ENCODE results near the gene RIT2.

RIT2 gene

DNA sequence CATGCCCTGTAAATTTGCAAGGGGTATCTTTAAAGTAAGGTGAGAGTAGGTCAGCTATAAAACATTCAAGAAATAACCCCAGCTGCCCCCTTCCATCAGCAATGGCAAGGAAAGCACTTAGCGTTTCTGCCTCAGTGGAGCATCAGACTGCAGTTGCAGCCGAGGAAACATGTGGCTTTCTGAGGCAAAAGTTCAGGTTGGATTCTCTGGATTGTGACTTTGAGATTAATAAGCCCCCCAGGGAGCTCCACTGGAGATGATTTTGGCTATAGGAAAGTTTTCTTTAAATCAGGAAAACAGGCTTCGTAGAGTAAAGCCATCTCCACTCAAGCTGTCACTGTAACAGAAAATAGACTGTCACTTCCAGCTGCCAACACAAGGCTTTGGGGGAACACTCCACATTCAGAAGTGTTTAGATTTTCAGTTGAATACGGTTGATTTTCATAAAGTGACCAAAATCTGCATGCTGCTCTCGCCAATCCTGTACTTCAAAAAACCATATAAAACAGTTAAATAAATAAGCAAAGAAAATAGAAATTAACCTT is 15.3 kb upstream of the RIT2 start:
- H3K27ac ChIP-seq (ENCODE audit: low read depth, low read length) = no peak overlapping the region
- WGBS = 95% methylated on average over 4 of the region's 5 CpGs
- peaks cover 6% of the 10 kb centered on the region; the same call in 1 of the 2 replicates for H3K4me1 ChIP-seq (ENCODE audit: insufficient read depth, low read length)
- no peaks in the 10 kb centered on the region for H3K27me3 ChIP-seq (ENCODE audit: insufficient read depth, low read length)
- no peak overlapping the region for H3K4me3 ChIP-seq (ENCODE audit: low read length)
- no peak overlapping the region for H3K9ac ChIP-seq (ENCODE audit: low read depth, low read length)
- peaks cover 5% of the 10 kb centered on the region; the same call in 1 of the 2 replicates for H3K9me3 ChIP-seq (ENCODE audit: insufficient read depth, low read depth, low read length)
- no peaks in the 10 kb centered on the region for H3K36me3 ChIP-seq (ENCODE audit: insufficient read depth, low read length)

DNA sequence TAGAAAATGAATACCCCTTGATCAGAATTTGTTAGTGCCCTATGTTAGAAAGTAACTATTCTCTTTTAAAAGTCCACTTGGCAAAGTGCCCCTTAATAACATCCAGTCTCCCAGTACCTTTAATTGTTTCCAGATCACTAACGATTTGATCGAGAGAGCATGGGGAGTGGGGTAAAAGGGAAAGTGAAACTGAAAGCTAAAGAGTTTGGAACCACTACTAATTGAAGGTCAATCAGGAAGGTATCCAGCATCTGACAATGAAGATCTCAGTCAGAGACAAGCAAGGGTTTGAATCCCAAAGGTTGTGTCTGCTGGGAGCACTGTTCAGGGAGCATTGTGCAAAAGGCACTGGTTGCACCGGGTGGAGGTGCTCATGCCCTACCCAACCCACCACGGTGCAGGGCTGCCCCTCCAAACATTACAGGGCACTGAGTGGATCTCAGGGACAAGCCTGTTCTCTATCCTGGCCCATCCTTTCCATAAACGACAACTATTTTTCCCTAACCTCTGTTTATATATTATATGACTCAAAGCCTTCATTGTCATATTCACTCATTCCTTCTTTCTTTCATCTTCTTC is 14.6 kb upstream of the RIT2 start:
- no peak overlapping the region for H3K9ac ChIP-seq (ENCODE audit: low read depth, low read length)
- no peak overlapping the region for H3K27ac ChIP-seq (ENCODE audit: low read depth, low read length)
- no peak overlapping the region for H3K4me3 ChIP-seq (ENCODE audit: low read length)
- H3K4me1 ChIP-seq (ENCODE audit: insufficient read depth, low read length) = peaks cover 6% of the 10 kb centered on the region; the same call in 1 of the 2 replicates
- no peaks in the 10 kb centered on the region for H3K27me3 ChIP-seq (ENCODE audit: insufficient read depth, low read length)
- H3K9me3 ChIP-seq (ENCODE audit: insufficient read depth, low read depth, low read length) = peaks cover 5% of the 10 kb centered on the region; the same call in 1 of the 2 replicates
- no peaks in the 10 kb centered on the region for H3K36me3 ChIP-seq (ENCODE audit: insufficient read depth, low read length)
- 87% methylated on average over 5 of the region's 5 CpGs for WGBS

DNA sequence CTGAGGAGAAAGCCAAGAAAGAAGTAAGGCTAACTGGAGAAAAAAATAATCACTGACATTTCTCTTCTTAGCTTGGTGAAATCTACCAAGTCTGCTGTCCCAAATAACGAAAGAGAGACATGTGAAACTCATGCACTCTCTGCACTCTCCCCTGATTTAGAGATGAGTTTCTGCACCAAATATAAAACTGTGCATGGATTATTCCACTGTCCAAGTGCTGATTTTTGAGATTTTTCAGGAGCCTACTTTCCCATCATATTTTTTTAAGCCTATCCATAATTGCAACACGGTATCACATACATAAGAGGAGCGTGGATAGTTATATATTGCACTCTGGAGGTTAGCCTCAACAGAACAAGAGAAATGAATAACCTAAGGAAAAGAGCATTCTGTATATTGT is 10.0 kb upstream of the RIT2 start:
- H3K27ac ChIP-seq (ENCODE audit: low read depth, low read length) = no peak overlapping the region
- 94% methylated on average over 2 of the region's 3 CpGs for WGBS

DNA sequence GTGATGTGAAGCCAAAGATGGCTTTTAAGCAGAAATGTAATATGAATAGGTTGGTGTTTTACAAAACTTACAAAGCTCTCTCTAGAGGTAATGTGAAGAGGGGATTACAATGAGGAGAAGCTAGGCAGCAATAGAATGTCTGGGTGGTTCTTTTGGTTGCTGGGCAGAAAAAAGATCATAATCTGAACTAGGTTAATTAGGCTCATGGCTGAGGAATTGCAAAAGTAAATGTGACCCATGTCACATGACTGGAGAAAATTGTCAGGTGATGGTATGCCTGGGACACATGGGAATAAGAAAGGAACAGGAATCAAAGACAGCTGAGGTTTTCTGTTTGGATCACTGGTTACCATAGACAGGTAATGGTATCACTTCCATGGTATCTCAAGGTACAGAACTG is 7.5 kb upstream of the RIT2 start:
- Histone ChIP-seq H3K9ac (ENCODE audit: low read depth, low read length) (no peak overlapping the region), H3K36me3 (ENCODE audit: insufficient read depth, low read length) (no peaks in the 10 kb centered on the region), H3K9me3 (ENCODE audit: insufficient read depth, low read depth, low read length) (no peaks in the 10 kb centered on the region), H3K27ac (ENCODE audit: low read depth, low read length) (no peak overlapping the region), H3K27me3 (ENCODE audit: insufficient read depth, low read length) (no peaks in the 10 kb centered on the region), H3K4me1 (ENCODE audit: insufficient read depth, low read length) (peaks cover 12% of the 10 kb centered on the region; the same call in 1 of the 2 replicates), H3K4me3 (ENCODE audit: low read length) (no peak overlapping the region)

More for the DNA sequence above, 10.0 kb upstream of the RIT2 start:
- Histone ChIP-seq H3K4me1 (ENCODE audit: insufficient read depth, low read length) (peaks cover 6% of the 10 kb centered on the region; the same call in 1 of the 2 replicates), H3K9ac (ENCODE audit: low read depth, low read length) (no peak overlapping the region), H3K36me3 (ENCODE audit: insufficient read depth, low read length) (no peaks in the 10 kb centered on the region), H3K4me3 (ENCODE audit: low read length) (no peak overlapping the region), H3K27me3 (ENCODE audit: insufficient read depth, low read length) (no peaks in the 10 kb centered on the region), H3K9me3 (ENCODE audit: insufficient read depth, low read depth, low read length) (no peaks in the 10 kb centered on the region)

DNA sequence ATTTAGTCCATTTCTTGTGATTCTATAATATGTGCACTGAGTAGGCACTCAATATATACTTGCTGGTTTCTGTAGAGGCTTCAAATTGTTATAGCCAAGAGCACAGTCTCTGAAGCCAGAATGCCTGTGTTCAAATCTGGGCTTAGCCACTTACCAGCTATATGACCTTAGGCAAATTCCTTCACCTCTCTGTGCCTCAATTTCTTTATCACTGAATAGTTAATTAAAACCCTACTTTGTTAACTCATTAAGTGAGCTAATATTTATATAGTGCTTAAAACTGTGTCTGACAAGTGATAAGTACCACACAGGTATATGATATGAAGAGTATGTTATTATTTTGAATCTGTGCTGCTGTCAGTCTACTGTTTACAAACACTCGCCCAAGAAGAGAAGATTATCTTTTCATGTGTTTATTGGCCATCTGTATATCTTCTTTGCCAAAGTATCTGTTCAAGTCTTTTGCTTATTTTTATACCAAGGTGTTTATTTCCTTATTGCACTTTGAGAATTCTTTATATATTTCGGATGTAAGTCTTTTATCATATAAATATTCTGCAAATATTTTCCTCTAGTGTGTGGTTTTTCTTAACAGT is 1.3 kb upstream of the RIT2 start:
- Histone ChIP-seq H3K9ac (ENCODE audit: low read depth, low read length) (no peak overlapping the region), H3K27me3 (ENCODE audit: insufficient read depth, low read length) (no peaks in the 10 kb centered on the region), H3K27ac (ENCODE audit: low read depth, low read length) (no peak overlapping the region), H3K4me1 (ENCODE audit: insufficient read depth, low read length) (peaks cover 5% of the 10 kb centered on the region; the same call in 1 of the 2 replicates), H3K9me3 (ENCODE audit: insufficient read depth, low read depth, low read length) (no peaks in the 10 kb centered on the region), H3K4me3 (ENCODE audit: low read length) (no peak overlapping the region), H3K36me3 (ENCODE audit: insufficient read depth, low read length) (no peaks in the 10 kb centered on the region)
- WGBS = 100% methylated on average over 1 of the region's 2 CpGs

DNA sequence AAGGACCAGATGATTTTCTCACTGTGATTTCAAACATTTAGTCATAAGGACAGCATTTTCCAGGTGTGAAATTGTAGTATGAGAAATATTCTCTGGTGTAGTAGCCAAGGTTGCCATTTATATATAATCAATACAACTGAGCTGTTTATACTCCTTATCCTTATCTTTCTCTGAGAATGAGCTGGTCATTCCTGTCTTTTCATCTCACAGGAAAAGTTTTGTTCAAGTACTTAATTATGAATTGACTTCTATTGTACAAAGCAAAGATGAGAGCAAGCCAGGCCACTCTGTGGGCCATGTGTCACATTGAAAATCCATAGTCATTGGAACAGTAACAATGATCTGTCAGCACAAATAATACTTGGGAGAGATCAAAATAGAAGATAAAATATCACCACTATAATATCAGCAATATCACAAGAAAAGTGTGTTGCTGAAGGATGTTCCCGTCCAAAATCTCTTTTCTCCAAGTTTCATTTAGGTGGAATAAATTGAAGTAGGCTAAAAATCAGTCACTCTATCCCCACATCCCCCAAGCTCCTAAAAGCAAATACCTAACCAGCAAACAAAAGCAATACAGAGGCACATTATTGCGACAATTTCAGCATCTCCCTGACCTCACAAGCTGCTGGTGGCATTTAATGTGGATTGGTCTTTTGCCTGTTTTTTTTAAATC is 2.1 kb downstream of the RIT2 start:
- H3K9ac ChIP-seq (ENCODE audit: low read depth, low read length) = no peak overlapping the region
- no peak overlapping the region for H3K27ac ChIP-seq (ENCODE audit: low read depth, low read length)
- WGBS = 86% methylated on average over 1 of the region's 2 CpGs
- H3K4me3 ChIP-seq (ENCODE audit: low read length) = no peak overlapping the region
- H3K36me3 ChIP-seq (ENCODE audit: insufficient read depth, low read length) = no peaks in the 10 kb centered on the region
- no peaks in the 10 kb centered on the region for H3K27me3 ChIP-seq (ENCODE audit: insufficient read depth, low read length)
- no peaks in the 10 kb centered on the region for H3K4me1 ChIP-seq (ENCODE audit: insufficient read depth, low read length)
- no peaks in the 10 kb centered on the region for H3K9me3 ChIP-seq (ENCODE audit: insufficient read depth, low read depth, low read length)

DNA sequence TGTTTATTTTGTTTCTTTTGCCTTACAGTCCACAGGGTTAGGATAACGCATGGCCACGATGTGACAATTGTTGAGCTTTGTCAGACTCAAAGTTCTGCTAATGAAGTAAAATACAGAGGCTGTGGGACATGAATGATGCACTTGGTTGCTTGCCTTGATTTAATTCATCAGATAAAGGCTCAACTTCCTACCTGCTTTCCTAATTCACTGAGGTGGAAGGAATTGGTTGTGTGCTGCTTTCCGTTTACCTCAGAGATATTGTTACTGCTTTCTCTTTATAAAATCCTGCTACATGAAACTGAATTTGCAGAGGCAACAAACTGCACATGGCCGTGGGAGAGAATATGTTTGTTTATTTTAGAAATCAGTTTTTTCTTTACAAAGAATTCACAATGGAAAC is 6.6 kb downstream of the RIT2 start:
- Histone ChIP-seq H3K9ac (ENCODE audit: low read depth, low read length) (no peak overlapping the region), H3K9me3 (ENCODE audit: insufficient read depth, low read depth, low read length) (no peaks in the 10 kb centered on the region), H3K4me3 (ENCODE audit: low read length) (no peak overlapping the region), H3K36me3 (ENCODE audit: insufficient read depth, low read length) (no peaks in the 10 kb centered on the region), H3K27ac (ENCODE audit: low read depth, low read length) (no peak overlapping the region), H3K27me3 (ENCODE audit: insufficient read depth, low read length) (no peaks in the 10 kb centered on the region), H3K4me1 (ENCODE audit: insufficient read depth, low read length) (no peaks in the 10 kb centered on the region)
- 87% methylated on average over 2 of the region's 4 CpGs for WGBS

DNA sequence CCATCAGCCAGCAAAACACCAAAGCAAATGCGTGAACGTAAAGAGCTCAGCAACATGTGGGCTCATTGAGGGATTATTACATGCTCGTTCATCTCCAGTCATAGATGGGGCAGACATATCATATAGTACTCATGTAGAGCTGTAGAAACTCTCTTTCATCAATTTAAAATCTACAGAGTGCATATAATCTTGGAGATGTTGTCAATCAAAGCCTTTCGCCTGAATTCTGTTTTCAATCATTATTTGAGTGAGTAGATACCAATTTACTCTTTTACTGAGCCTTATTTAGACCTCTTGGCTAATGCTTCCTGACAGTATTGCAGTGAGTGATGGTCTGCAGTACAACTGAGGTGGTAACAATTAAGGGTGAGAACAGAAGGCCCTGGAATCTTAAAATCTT is 7.0 kb downstream of the RIT2 start:
- Histone ChIP-seq H3K4me1 (ENCODE audit: insufficient read depth, low read length) (no peaks in the 10 kb centered on the region), H3K27me3 (ENCODE audit: insufficient read depth, low read length) (no peaks in the 10 kb centered on the region), H3K9me3 (ENCODE audit: insufficient read depth, low read depth, low read length) (no peaks in the 10 kb centered on the region), H3K36me3 (ENCODE audit: insufficient read depth, low read length) (no peaks in the 10 kb centered on the region), H3K4me3 (ENCODE audit: low read length) (no peak overlapping the region), H3K9ac (ENCODE audit: low read depth, low read length) (no peak overlapping the region), H3K27ac (ENCODE audit: low read depth, low read length) (no peak overlapping the region)
- WGBS = 94% methylated on average over 4 of the region's 4 CpGs

DNA sequence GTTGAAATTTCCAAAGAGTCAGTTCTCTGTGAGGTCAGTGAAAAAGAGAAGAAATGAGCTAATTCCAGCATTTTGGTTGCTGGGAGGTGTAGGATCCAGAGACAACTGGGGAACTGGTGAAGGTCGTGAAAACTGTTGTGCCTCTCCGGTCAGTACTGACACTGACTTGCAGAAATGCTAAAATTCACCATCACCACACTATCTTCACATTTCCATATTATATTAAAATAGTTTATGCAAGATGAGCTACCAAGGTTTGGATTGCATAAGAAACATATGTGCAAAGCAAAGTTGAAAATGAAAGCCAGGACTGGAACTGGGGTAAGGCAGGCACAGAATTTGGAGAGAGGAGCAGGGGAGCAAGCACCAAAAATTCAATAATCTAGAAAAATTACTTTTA is 21.8 kb downstream of the RIT2 start:
- Histone ChIP-seq H3K27me3 (ENCODE audit: insufficient read depth, low read length) (no peaks in the 10 kb centered on the region), H3K9me3 (ENCODE audit: insufficient read depth, low read depth, low read length) (no peaks in the 10 kb centered on the region), H3K9ac (ENCODE audit: low read depth, low read length) (no peak overlapping the region), H3K4me3 (ENCODE audit: low read length) (no peak overlapping the region), H3K4me1 (ENCODE audit: insufficient read depth, low read length) (no peaks in the 10 kb centered on the region), H3K36me3 (ENCODE audit: insufficient read depth, low read length) (no peaks in the 10 kb centered on the region), H3K27ac (ENCODE audit: low read depth, low read length) (no peak overlapping the region)
- 100% methylated on average over 1 of the region's 2 CpGs for WGBS

DNA sequence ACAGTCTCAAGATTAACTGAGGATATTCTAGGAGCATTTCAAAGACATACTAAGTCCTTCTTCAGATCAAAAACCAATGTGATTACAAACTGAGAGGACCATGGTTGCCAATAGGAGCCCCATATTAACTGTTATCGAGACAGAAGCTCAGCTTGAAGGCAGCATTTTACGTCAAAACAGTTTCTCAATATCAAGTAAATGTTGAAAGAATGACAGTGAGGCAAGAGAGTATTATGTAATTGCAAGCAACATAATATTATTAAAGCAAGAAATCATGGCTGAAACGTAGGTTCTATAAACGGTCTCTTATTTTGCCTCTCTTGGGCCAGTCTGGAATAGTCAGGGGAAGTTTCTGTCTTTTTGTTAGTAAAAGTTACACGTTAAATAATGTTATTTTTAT is 22.9 kb downstream of the RIT2 start:
- H3K4me3 ChIP-seq (ENCODE audit: low read length) = no peak overlapping the region
- no peaks in the 10 kb centered on the region for H3K9me3 ChIP-seq (ENCODE audit: insufficient read depth, low read depth, low read length)
- H3K27ac ChIP-seq (ENCODE audit: low read depth, low read length) = no peak overlapping the region
- no peaks in the 10 kb centered on the region for H3K36me3 ChIP-seq (ENCODE audit: insufficient read depth, low read length)
- H3K4me1 ChIP-seq (ENCODE audit: insufficient read depth, low read length) = no peaks in the 10 kb centered on the region
- H3K27me3 ChIP-seq (ENCODE audit: insufficient read depth, low read length) = no peaks in the 10 kb centered on the region
- WGBS = 97% methylated on average over 4 of the region's 5 CpGs
- H3K9ac ChIP-seq (ENCODE audit: low read depth, low read length) = no peak overlapping the region

DNA sequence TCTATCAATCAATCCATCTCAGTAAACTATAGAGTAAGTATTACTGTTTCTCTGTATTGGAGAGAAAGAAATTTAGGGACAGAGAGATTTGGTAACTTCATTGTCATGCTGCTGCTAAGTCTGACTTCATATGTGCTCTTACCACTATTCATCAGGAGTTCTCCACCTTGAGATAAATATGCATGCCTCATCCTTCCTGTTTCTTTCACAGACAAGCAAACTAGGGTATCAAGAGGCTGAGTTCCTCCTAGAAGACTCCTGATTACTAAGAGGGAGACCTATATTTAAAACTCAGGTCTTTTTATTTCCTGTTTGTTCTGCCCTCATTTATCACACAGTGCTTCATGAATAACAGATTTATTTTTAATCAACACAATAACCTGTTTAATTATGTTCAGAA is 34.1 kb downstream of the RIT2 start:
- no peak overlapping the region for H3K9ac ChIP-seq (ENCODE audit: low read depth, low read length)
- H3K36me3 ChIP-seq (ENCODE audit: insufficient read depth, low read length) = no peaks in the 10 kb centered on the region
- H3K27ac ChIP-seq (ENCODE audit: low read depth, low read length) = no peak overlapping the region
- H3K4me1 ChIP-seq (ENCODE audit: insufficient read depth, low read length) = peaks cover 32% of the 10 kb centered on the region
- H3K9me3 ChIP-seq (ENCODE audit: insufficient read depth, low read depth, low read length) = no peaks in the 10 kb centered on the region
- H3K27me3 ChIP-seq (ENCODE audit: insufficient read depth, low read length) = no peaks in the 10 kb centered on the region
- no peak overlapping the region for H3K4me3 ChIP-seq (ENCODE audit: low read length)

Data from HUES64 (cell line).